ENCODE measurements around the gene LILRA5.

DNA sequence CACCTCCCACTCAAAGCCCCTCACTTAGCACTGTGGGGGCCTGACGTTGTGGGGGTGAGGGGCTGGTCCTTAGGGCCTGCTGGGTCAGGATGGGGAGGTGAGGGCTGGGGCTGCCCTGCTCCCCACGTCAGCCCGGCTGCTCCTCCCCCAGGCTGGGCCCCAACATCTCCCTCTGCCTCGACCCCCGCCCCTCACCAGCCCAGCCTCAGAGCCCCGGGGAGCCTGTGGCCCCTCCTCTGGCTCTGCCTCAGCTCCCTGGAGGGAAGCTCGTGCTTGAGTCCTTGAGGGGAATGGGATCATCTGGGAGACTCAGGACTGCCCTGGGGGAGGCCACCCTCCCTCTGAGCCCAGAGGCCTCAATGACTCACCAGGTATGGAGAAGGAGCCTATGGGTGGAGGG lies 19.2 kb upstream of the LILRA5 start:
- TF ChIP-seq CTCF (optimal IDR thresholded peaks at IDR 0.05 in 1 of 3, IDR thresholded peaks at IDR 0.05 in 1 of 3, conservative IDR thresholded peaks at IDR 0.05 in 1 of 3; ENCODE audit: extremely low read depth in 1 of 3, insufficient read depth in 2 of 3, low read length in 3 of 3) (no peak), EZH2 (IDR thresholded peaks at IDR 0.05; ENCODE audit: low read length) (no peak)
